GM13977 (cell line): ENCODE results near the gene PCARE.

ENCODE experiments used
- DNase-seq: peaks from one replicate; pipeline ENCODE4 v3.0.0; 2012; ENCODE audit warnings: low spot score
- CTCF ChIP-seq: IDR thresholded peaks from 2 replicates; pipeline ENCODE4 v1.5.1; 2012; ENCODE audit warnings: mild to moderate bottlenecking, control low read depth; ENCODE audit not compliant: insufficient read depth; ENCODE audit errors: extremely low read depth, missing control alignments
- in situ Hi-C: fragments of 300-500 bp; cut with MboI; formaldehyde crosslinking; loops from one replicate; pipeline ENCODE4 v1.12.0; 2022; ENCODE audit warnings: low sequenced_read_pairs, low pct_unique_long_range_greater_than_20kb, mixed read lengths, inconsistent platforms; ENCODE audit not compliant: unreplicated experiment

The PCARE gene

GRCh38 chr2:29013057-29013780 is 61.1 kb downstream of the PCARE start:
- no peak for TF ChIP-seq CTCF
- DNase-seq: no peak
- in situ Hi-C loops: no loop called here

GRCh38 chr2:29012211-29012681 is 62.1 kb downstream of the PCARE start:
- DNase-seq: no peak
- in situ Hi-C loops: no loop called here
- no peak for TF ChIP-seq CTCF
